B cell (primary cell): ENCODE data around the gene AFTPH.

ENCODE experiments used
- EZH2 ChIP-seq: IDR thresholded peaks from 2 replicates; pipeline ENCODE4 v1.6.1; 2012; ENCODE audit warnings: borderline replicate concordance, low read depth, mild to moderate bottlenecking, moderate library complexity, low read length; ENCODE audit not compliant: insufficient read depth, poor library complexity, severe bottlenecking
- TF ChIP-seq, protein P1 (sequence below): fragments of 200-600 bp; IDR thresholded peaks from one replicate; pipeline ENCODE4 v1.8.0; 2022; ENCODE audit warnings: antibody characterized with exemption, mild to moderate bottlenecking

DNA sequence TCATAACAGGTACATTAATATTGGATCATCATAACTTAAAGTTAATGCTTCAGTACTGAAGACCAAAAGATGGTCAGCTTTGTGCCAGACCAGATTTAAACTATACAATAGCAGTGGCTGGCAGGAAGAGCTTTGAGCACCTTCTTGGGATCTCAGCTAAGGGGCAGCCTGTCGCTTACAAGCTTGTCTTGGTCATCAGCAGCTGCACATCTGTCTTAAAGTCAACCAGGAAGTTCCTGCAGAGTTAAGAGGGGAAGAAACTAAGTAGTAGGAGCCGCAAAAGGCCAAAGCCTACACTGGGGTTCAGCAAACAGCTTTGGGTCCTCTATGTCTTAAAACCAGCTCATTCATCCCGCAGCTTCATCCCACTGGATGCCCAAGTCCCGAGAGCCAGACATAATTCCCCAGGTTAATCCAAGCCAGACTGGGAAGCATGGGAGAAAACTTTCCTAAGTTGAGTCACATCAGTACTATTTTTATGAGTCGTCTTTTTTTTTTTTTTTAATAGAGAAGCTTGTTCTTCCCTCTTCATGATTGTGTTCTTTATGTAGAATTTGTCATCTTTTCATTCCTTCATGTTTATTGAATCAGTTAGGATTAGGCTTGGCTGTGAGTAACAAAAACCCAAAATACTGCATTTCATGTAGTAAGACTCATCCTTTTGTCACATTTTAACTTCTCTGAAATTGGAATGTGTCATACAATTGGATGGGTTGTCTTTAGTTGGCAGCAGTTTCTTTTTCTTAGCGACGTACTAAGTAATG is 70.3 kb downstream of the AFTPH start:
- TF ChIP-seq, protein P1, sequence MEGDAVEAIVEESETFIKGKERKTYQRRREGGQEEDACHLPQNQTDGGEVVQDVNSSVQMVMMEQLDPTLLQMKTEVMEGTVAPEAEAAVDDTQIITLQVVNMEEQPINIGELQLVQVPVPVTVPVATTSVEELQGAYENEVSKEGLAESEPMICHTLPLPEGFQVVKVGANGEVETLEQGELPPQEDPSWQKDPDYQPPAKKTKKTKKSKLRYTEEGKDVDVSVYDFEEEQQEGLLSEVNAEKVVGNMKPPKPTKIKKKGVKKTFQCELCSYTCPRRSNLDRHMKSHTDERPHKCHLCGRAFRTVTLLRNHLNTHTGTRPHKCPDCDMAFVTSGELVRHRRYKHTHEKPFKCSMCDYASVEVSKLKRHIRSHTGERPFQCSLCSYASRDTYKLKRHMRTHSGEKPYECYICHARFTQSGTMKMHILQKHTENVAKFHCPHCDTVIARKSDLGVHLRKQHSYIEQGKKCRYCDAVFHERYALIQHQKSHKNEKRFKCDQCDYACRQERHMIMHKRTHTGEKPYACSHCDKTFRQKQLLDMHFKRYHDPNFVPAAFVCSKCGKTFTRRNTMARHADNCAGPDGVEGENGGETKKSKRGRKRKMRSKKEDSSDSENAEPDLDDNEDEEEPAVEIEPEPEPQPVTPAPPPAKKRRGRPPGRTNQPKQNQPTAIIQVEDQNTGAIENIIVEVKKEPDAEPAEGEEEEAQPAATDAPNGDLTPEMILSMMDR, result no peak
- TF ChIP-seq EZH2, result no peak
